Stimulated activated CD8-positive, alpha-beta memory T cell treated with anti-CD3 and anti-CD28 coated beads, Interleukin-15, amount 100 ng/mL, for 4 hours (primary cell): ENCODE measurements around the gene C1orf232.

ENCODE experiments used
- DNase-seq, 2 donors: peaks; one replicate each; pipeline ENCODE4 v3.0.0-alpha.2; 2020; ENCODE audit warnings: low read depth in 2 of 2

The C1orf232 gene

DNA sequence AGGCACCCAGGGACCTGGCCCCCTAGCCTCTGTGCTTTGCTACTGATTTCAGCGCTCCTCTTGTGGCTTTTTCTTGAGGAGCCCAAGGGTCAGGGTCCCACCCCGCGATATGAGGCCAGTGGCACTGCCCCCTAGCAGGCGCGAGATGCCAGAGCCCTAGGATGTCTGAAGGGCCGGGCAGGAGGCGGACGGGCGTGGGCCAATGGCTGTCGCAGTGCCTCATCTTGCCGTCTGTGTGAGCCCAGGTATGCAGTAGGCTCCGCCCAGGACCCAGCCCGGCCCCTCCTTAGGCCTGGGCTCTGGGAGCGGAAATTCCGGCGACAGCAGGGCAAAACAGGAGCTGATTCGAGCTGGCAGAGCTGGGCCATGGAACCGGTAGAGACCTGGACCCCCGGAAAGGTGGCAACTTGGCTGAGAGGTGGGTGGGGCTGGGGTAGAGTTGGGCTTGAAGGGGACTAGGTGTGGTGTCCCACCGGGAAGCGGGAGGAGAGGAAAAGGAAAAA, 8.5 kb upstream of the C1orf232 start, which contains the start of gene CNKSR1:
Gene CNKSR1 (plus strand): TSS at position 310 of the 503 bp plus-strand sequence. CDS start 57 bp downstream, at position 367.
- DNase-seq, result no peak

GRCh38 chr1:26175346-26175745, 6.6 kb upstream of the C1orf232 start:
- DNase-seq, result no peak

GRCh38 chr1:26171084-26172072, 2.6 kb upstream of the C1orf232 start, which contains the start of gene ZNF593OS:
TSS of gene ZNF593OS (minus strand) at chr1:26171832. CDS start at chr1:26171661, 171 bp downstream.
- no peak for DNase-seq

DNA sequence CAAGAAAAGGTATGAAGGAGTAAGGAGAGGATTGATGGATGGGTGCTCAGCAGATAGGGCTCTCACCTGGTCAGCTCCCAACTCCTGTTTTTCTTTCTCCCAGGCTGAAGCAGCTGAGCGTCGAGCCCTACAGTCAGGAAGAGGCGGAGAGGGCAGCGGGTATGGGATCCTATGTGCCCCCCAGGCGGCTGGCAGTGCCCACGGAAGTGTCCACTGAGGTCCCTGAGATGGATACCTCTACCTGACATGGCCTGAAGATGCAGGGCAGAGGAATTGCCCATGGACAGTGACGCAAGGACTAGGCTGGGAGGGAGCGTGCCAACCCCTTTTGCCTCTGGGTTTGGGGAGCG, 1.7 kb upstream of the C1orf232 start:
- DNase-seq, result no peak

- DNase-seq, result peak; percentile 76
These were observed 1.1 kb upstream of the C1orf232 start, which contains the start of gene ZNF593 for GRCh38 chr1:26169669-26170471. TSS of gene ZNF593 (plus strand) at chr1:26169908. CDS start at chr1:26169984, 76 bp downstream.

GRCh38 chr1:26169198-26169554, 413 bp upstream of the C1orf232 start:
- DNase-seq, result no peak

DNA sequence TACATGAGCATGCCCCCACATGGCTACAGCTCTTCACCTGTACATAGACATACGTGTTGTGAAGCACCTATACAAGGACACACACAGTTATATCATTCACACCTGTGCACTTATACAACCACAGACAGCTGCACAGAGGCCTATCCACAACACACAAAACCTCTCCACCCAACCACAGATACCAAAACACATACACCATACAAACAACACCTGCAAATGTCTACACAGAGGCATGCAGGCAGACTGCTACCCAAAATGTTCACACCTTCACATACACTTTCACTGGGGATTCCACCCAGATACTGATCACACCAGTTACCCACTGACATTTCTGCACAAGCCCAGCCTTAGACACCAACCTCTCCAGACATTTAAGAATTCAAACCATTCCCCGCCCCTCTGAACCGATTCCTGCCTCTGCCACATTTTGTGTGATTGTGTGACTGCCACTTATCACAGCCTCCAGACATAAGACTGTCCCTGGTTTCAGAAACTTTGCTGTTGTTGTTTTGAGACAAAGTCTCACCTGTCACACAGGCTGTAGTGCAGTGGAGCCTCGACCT, 2.0 kb downstream of the C1orf232 start:
- no peak for DNase-seq

DNA sequence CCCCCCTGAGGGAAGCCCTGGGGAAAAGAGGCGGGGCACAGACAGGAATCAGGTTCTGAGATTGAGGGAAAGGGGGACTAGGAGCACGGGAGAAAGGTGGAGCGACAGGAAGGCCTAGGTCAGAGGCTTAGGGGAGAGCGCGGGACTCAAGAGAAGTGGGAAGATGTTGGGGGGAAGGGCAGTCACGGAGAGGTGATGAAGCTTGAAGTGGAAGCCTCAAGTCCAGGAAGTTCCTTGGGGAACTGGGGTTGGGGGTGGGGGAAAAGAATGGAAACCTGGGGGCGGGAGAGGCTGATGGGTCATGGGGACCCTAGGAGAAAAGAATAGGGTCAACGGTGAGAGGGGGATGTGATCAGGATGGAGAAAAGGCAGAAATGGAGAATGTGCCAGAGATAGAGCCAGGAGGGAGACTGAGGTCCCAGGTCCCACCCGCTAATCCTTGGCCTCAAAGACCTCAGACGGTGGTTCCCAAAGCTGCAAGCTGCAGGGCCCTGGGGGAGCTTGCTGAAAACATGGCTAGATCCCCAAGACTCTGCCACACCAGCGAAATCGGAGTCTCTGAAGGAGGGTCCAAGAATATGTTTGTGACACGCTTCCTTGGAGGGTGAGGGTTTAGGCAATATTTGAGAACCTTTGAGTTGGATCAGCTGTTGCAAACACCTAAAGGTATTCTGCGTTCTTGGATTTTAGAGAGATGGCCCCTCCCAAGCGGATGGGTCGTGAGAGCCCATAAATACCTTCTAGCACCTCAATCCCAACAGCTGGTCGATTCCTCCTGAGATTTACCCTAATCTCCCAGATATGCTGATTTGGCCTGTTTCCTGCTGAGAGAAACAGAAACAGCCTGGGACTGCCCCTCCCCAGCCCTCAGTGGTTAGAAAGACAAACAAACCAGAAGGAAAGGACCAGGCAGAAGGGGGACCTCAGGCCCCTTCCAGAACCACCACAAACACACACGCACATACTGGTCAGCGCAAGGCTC, 3.6 kb downstream of the C1orf232 start:
- DNase-seq, result no peak

DNA sequence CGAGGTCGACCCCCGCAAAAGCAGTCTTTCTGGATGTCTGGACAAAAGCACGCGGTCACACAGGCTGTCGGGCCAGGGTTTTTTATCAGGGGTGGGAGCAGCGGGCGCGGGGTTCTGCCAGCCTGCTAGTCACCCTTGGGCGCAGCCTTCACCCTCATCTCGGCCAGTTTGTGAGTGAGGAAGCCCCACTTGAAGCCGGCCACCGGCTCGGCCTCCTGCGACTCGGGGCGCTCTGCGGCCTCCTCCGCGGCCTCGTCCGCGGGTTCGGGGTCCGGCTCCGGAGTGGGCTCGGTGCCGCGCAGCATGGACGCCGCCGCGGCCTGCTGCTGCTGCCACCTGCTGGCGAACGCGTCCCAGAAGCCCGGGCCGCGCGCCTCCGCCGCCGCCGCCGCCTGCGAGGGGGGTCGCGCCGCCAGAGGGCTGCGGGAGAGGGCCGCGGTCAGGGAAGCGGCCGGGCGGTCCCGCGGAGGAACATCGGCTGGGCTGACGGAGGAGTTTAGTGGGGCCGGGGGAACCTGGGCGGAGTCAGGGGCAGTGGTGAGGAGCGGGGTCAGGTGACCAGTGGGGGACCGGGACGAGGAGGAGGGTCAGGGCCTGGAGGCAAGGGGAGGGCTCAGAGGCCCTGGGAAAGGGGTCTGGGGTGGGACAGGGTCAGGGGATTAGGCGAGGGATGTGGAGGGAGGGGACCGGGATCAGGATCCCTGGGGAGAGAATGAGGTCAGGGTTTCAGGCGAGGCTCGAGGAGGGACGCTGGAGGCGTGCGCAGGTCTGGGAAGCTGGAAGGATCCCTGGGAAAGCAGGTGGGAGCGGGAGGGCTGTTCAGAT, 4.5 kb downstream of the C1orf232 start:
- DNase-seq, result peak in 1 of 2 donors; percentile 22

DNA sequence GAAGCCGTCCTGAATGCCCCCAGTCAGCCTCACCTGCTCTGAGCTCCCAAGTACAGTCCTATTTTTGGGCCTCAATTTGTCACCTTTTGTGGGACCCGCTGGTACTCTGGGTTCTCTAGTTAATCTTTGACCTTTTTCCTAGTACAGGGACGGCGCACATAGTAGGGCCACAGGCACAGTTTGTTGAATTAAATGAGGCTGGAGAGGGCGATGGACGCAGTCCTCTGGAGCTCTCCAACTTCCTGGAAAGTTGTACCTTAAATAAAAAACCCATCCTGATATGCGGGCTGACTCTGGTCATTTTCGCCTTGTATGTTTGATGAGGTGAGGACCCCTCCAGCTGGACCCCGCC, 5.1 kb downstream of the C1orf232 start:
- DNase-seq, result no peak

GRCh38 chr1:26162220-26162709, 6.5 kb downstream of the C1orf232 start:
- DNase-seq, result no peak

DNA sequence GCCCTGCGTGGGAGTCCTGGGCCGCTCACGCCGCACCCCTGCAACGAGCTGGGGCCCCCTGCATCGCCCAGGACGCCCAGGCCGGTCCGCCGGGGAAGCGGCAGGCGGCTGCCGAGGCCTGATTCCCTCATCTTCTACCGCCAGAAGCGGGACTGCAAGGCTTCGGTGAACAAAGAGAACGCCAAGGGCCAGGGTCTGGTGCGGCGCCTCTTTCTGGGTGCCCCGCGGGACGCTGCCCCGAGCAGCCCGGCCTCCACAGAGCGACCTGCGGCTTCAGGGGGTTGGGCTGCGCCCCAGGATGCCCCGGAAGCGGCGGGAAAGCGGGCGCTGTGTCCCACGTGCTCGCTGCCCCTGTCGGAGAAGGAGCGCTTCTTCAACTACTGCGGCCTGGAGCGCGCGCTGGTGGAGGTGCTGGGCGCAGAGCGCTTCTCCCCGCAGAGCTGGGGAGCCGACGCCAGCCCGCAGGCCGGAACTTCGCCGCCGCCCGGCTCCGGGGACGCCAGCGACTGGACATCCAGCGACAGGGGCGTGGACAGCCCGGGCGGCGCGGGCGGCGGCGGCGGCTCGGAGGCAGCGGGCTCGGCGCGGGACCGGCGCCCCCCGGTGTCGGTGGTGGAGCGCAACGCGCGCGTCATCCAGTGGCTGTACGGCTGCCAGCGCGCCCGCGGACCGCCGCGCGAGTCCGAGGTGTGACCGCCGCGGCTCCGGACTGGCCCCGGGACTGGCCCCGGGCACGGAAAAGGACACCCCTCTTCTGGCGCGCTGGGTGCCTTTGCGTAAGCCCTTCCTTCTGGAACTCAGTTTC, 7.1 kb downstream of the C1orf232 start:
- no peak for DNase-seq

DNA sequence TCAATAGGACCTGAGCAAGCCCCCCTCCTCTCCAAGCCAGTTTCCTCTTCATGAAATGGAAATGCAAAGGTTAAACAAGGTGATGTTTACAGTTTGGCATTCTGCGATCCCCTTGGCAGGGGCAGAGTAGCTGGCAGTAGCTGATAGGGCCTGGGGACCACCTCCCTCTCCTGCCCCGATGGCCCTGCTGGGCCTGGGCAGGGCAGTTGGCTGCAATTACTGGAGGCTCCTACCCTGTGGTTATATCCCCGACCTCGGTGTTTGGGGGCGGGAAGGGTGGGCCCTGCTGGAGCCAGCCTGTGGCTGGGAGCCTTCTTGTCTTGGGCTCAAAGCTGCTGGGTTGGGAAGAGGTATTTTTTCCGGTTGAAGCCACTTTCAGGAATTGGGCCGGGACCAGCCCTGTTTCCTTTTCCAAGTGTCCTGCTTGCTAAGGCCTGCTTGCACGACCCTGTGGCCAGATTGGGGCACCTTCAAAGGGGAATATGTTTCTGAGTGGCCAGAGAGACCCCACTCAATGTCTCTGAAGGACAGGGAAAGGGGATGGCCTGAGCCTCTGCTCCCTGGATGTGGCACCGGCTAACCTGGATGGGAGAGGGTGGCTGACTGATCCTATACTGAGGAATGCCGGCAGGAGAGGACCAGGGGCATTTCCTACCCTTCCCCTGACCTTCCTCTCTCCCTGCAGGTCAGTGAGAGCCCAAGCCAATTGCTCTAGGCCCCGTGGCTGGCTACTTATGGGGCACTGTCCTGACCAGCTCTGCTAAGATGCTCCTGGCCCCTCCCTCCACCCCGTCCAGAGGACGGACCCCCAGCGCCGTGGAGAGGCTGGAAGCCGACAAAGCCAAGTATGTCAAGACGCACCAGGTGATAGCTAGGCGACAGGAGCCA, 8.0 kb downstream of the C1orf232 start:
- DNase-seq, result no peak

DNA sequence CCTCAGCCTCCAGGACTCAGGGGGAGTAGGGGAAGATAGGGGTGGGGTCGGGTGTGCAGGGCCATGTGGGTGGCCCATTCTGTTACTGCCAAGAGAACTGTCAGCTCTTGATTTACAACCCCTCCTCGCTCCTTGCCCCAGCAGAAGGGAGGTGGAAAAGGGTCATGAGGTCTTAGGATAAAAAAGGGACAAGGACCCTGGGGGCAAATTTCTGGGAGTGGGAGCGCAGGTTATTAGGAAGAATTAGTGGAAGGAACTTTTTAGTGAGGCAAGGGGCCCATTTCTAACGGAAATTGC, 9.1 kb downstream of the C1orf232 start:
- DNase-seq, result no peak

GRCh38 chr1:26158908-26159742, 9.6 kb downstream of the C1orf232 start, which contains the start of gene FAM110D:
TSS of gene FAM110D (plus strand) at chr1:26159079. CDS start at chr1:26161292, 2,213 bp downstream.
- no peak for DNase-seq

DNA sequence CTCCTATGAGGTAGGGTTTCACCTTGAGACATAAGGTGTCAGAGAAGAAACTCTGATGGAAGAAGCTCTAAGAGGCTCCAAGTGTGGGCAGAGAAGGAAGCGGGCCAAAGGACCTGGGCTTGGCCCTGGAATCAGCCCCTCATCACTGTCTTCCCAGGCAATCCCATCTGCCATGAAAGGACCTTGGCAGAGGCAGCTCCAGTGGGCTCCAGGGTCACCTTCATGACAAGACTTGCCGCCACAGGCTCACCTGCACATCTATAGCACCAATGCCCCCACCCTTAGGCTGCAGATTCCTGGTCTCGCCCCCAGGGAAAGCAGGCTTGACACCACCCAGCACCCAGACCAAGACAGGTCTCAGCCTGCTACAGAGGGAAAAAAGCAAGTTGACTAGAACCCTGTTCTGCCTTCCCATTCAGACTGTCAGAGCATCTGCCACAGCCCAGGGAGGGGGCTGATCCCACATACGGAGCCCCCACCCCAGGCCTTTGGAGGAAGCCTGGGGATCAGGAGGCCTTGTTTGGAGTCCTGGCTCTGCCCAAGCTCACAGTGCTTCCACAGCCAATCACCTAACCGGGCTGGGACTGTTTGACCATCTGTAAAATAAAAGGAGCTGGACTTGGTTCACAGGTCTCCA, 10.4 kb downstream of the C1orf232 start:
- no peak for DNase-seq
